C4-2B (cell line): ENCODE data around the gene TTL.
"Not testable (repeated sequence)": the region's sequence is repeated elsewhere in the genome, so short reads cannot be mapped to it uniquely, and the experiment has no call there.

Experiments used
- H3K27ac ChIP-seq: fragments of 450-650 bp; 2 replicates; pipeline ENCODE4 v1.5.1; 2017
- CTCF ChIP-seq: fragments of 450-650 bp; conservative IDR thresholded peaks from 2 replicates; pipeline ENCODE4 v1.5.1; 2017; ENCODE audit warnings: mild to moderate bottlenecking
- ZFX ChIP-seq: fragments of 450-650 bp; IDR thresholded peaks from 2 replicates; pipeline ENCODE4 v1.6.1; 2017

TTL gene

GRCh38 chr2:112548980-112549379, 67.0 kb downstream of the TTL start:
- no peak for TF ChIP-seq CTCF
- no peak for TF ChIP-seq ZFX
- H3K27ac ChIP-seq = no peak overlapping the region

- TF ChIP-seq ZFX = no peak
- no peak for TF ChIP-seq CTCF
- no peak overlapping the region for H3K27ac ChIP-seq
These were observed 84.1 kb downstream of the TTL start for GRCh38 chr2:112566104-112566503.

GRCh38 chr2:112566508-112566907, 84.6 kb downstream of the TTL start:
- not testable (repeated sequence) for H3K27ac ChIP-seq

GRCh38 chr2:112572005-112572404, 90.0 kb downstream of the TTL start:
- TF ChIP-seq CTCF (no peak), ZFX (no peak)
- H3K27ac ChIP-seq = no peak overlapping the region

GRCh38 chr2:112577756-112578155, 95.8 kb downstream of the TTL start:
- TF ChIP-seq CTCF (no peak; the same call in 1 of the 2 replicates), ZFX (no peak)
- no peak overlapping the region for H3K27ac ChIP-seq

GRCh38 chr2:112579241-112579640, 97.3 kb downstream of the TTL start:
- no peak overlapping the region for H3K27ac ChIP-seq
- no peak for TF ChIP-seq ZFX
- TF ChIP-seq CTCF = no peak

- H3K27ac ChIP-seq = no peak overlapping the region
- TF ChIP-seq CTCF (no peak), ZFX (no peak)
These were observed 98.1 kb downstream of the TTL start for GRCh38 chr2:112580084-112580483.

- TF ChIP-seq CTCF (peak; percentile 73), ZFX (no peak)
- no peak overlapping the region for H3K27ac ChIP-seq
These were observed 100.4 kb downstream of the TTL start for GRCh38 chr2:112582314-112582746.
